Left hindlimb (tissue), 1 donor: Measurements from ENCODE around the gene RMND1.
"Not testable (repeated sequence)": the region's sequence is repeated elsewhere in the genome, so short reads cannot be mapped to it uniquely, and the experiment has no call there.

Experiments used
- DNase-seq: peaks from one replicate; pipeline ENCODE4 v3.0.0-alpha.2; 2018

RMND1 gene

GRCh38 chr6:151381722-151382121, 70.2 kb downstream of the RMND1 start:
- DNase-seq: no peak

GRCh38 chr6:151380848-151381205, 71.1 kb downstream of the RMND1 start:
- DNase-seq: no peak

DNA sequence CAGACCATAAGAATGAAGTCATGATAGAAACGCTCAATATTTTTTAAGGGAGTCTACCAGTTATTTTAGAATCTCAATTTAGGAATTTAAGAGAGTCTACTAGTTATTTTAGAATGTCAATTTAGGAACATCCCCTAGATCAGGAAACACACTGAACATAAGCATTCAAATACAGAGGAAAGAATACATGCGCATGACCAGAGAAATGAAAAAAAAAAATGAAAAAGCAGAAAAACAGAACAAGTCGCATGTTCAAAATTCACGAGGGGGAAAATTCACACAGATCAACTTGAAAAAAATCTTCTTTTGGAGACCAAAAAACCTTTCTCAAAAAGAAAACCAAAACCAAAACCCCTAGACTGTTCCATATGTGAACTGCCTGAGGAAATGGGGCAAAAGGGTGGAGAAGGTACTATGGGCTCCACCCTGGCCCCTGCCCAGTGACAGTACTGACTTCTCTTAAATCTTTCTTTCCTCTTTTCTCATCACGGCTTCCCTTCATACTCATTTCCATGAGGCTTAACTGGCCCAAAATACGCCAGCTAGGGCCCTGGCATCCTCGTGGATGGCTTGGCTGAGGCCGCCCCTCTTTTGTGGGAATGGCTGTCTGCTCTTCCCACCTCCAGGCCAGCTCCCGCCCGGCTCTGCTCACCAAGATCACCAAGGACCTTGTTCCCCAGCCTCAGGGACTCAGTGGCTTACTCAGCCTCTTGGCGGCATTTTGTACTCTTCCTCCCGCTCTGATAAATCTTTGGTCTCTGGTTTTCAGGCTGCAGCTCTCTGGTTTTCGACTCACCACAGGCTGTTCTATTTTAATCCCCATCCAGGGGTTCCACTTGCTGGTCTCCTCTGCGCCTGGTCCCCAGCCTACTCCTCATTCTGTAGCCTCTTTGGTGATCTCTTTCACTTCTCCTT, 71.7 kb downstream of the RMND1 start:
- no peak for DNase-seq

GRCh38 chr6:151377095-151377494, 74.8 kb downstream of the RMND1 start:
- DNase-seq: no peak

DNA sequence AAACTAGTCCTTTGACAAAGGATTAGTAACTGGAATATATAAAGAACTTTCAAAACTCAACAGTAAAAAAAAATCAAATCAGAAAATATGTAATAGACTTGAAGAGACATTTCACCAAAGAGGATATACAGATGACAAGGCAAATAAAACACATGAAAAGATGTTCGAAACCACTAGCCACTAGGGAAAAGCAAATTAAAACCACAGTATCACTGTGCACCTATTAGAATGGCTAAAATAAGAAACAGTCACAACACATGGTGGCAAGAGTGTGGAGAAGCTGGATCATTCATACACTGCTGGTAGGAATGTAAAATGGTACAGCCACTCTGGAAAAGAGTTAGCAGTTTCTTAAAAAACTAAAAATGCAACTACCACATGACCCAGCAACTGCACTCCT, 75.5 kb downstream of the RMND1 start:
- DNase-seq: no peak

- DNase-seq: no peak
Observed at GRCh38 chr6:151375833-151376232, 76.1 kb downstream of the RMND1 start.

GRCh38 chr6:151374036-151374683, 77.8 kb downstream of the RMND1 start:
- DNase-seq: no peak

DNA sequence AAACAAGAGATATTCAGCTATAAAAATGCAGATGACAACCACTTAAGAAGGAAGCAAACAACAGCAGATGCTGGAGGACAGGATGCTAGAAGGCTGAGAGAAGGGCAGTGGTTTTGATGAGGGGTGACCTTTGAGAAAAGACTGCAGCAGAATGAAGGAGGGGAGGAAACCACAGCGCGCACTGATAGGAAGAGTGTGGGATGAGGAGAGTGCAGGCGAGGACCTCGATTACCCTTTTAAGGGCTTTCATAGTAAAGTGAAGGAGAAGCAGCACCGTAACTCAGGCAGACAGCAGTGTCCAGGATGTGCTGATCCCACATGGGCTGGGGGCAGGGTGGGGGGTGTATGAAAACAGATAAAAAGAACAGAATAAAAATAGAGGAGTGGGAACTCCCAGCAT, 79.8 kb downstream of the RMND1 start:
- no peak for DNase-seq

DNA sequence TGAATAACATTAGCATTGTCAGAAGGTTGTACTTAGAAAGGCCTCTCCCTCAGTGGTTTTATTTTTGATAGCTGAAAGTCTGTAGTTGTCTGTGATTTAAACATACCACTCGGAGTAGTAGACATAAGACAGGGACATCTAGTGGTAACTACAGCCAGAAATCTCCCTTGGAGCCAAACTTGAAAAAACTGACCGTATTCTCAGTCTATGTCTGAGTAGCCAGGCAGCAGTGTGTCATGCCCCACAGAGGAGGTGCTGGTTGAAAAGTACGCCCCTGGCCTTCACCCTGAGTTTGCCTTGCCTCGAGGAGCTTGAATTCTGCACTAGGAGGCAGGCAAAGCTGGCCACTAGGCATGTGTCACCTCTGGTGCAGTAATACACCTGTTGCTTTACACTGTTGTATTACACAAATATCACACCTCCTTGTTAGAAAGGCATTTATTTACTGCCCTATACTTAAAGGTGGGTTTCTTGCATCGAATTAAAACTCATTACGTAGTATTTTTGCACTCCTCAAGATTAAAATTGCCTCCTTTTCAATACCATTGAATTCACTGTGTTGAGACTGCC, 81.3 kb downstream of the RMND1 start:
- DNase-seq: no peak

- DNase-seq: no peak
Observed at GRCh38 chr6:151365233-151365632, 86.7 kb downstream of the RMND1 start.

GRCh38 chr6:151359486-151359885, 92.4 kb downstream of the RMND1 start:
- DNase-seq: no peak

GRCh38 chr6:151358475-151358874, 93.5 kb downstream of the RMND1 start:
- DNase-seq: no peak

DNA sequence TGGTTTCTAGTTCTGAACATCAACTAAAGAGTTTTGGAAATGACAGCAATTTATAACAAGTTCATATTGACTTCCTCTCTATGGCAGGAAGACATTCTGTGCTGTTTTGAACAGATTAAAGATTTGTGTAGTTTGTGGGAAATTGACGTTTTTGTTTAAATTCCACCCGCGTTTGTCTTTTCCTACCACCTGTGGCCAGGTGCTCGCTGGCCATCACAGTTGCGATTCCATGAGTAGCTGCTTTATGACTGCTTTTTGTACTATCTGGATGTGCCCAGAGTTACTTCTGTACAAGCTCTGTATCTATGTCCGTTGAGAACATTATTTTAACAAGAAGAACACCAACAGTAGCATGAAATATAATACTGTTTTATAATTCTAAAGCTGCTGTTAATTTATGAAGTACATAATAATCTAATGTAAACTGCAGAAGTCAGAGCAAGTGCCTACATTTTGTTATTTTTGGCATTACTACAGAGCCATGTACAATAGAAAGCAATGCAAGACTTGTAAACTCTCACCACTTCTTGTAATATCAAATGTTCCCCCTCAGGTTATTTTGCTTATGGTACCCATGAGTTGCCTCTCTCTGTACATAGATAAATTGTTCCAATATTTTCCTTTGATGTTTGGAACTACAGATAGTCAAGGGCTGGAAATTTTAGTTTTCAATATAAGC, 94.0 kb downstream of the RMND1 start:
- no peak for DNase-seq

GRCh38 chr6:151356983-151357382, 94.9 kb downstream of the RMND1 start:
- not testable (repeated sequence) for DNase-seq
